HCT116 (cell line): ENCODE measurements around the gene SPNS1.

Experiments
- CEBPB ChIP-seq: IDR thresholded peaks from 2 replicates; pipeline ENCODE4 v1.6.1; 2012; ENCODE audit warnings: low read depth
- EZH2phosphoT487 ChIP-seq: fragments of 200-600 bp; IDR thresholded peaks from 2 replicates; pipeline ENCODE4 v1.6.1; 2018; ENCODE audit warnings: antibody characterized with exemption, borderline replicate concordance
- FOSL1 ChIP-seq: IDR thresholded peaks from 2 replicates; pipeline ENCODE4 v1.6.1; 2012; ENCODE audit warnings: low read depth
- MAX ChIP-seq: IDR thresholded peaks from 2 replicates; pipeline ENCODE4 v1.6.1; 2012
- POLR2A ChIP-seq: IDR thresholded peaks from 2 replicates; pipeline ENCODE4 v1.7.0; 2011; ENCODE audit warnings: borderline replicate concordance; ENCODE audit not compliant: insufficient read depth, insufficient read length; ENCODE audit errors: extremely low read depth
- POLR2AphosphoS5 ChIP-seq: IDR thresholded peaks from 2 replicates; pipeline ENCODE4 v1.6.1; 2011; ENCODE audit warnings: mild to moderate bottlenecking, low read depth, low read length, moderate library complexity
- ZNF274 ChIP-seq: fragments of 200-500 bp; sonication (Bioruptor generic); IDR thresholded peaks from 2 replicates; pipeline ENCODE4 v1.6.1; 2014; ENCODE audit warnings: mild to moderate bottlenecking, low read depth, low read length, inconsistent platforms
- TF ChIP-seq, protein P1 (sequence below), 3 experiments: fragments of 200-600 bp in 1 of 3; sonication (generic) in 1 of 3; IDR thresholded peaks in 2 of 3; conservative IDR thresholded peaks in 1 of 3; 2 replicates each; pipeline ENCODE4 v1.5.1; 2012 to 2017; ENCODE audit warnings: low read depth in 2 of 3, low read length in 2 of 3, antibody characterized with exemption in 1 of 3, borderline replicate concordance in 1 of 3, control low read depth in 1 of 3, mild to moderate bottlenecking in 1 of 3, mixed read lengths in 1 of 3, mixed run types in 1 of 3, moderate library complexity in 1 of 3; ENCODE audit not compliant: insufficient read depth in 1 of 3

- TF ChIP-seq, protein P1, sequence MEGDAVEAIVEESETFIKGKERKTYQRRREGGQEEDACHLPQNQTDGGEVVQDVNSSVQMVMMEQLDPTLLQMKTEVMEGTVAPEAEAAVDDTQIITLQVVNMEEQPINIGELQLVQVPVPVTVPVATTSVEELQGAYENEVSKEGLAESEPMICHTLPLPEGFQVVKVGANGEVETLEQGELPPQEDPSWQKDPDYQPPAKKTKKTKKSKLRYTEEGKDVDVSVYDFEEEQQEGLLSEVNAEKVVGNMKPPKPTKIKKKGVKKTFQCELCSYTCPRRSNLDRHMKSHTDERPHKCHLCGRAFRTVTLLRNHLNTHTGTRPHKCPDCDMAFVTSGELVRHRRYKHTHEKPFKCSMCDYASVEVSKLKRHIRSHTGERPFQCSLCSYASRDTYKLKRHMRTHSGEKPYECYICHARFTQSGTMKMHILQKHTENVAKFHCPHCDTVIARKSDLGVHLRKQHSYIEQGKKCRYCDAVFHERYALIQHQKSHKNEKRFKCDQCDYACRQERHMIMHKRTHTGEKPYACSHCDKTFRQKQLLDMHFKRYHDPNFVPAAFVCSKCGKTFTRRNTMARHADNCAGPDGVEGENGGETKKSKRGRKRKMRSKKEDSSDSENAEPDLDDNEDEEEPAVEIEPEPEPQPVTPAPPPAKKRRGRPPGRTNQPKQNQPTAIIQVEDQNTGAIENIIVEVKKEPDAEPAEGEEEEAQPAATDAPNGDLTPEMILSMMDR (IDR thresholded peaks at IDR 0.05 in 2 of 3, conservative IDR thresholded peaks at IDR 0.05 in 1 of 3; ENCODE audit: borderline replicate concordance in 1 of 3, insufficient read depth in 1 of 3, low read depth in 2 of 3, low read length in 2 of 3), result no peak
- no peak for TF ChIP-seq EZH2phosphoT487
- no peak for TF ChIP-seq ZNF274
- no peak for TF ChIP-seq CEBPB
- TF ChIP-seq POLR2A, result no peak
- no peak for TF ChIP-seq POLR2AphosphoS5
- TF ChIP-seq MAX, result no peak
- no peak for TF ChIP-seq FOSL1
Observed at GRCh38 chr16:28989363-28989762, 14.8 kb downstream of the SPNS1 start.
